ENCODE data around the gene STAC3. TPM values are rescaled to one million over a fixed set of nuclear protein-coding genes. Genes with fewer than 3 reads are reported as not detected.
A peak's percentile ranks its signal among the peaks of the same experiment; 100 is the strongest.

The STAC3 gene
- total RNA-seq, 4 donors from 2014 or later: 1.9 to 6.6 (median 2.4) TPM

DNA sequence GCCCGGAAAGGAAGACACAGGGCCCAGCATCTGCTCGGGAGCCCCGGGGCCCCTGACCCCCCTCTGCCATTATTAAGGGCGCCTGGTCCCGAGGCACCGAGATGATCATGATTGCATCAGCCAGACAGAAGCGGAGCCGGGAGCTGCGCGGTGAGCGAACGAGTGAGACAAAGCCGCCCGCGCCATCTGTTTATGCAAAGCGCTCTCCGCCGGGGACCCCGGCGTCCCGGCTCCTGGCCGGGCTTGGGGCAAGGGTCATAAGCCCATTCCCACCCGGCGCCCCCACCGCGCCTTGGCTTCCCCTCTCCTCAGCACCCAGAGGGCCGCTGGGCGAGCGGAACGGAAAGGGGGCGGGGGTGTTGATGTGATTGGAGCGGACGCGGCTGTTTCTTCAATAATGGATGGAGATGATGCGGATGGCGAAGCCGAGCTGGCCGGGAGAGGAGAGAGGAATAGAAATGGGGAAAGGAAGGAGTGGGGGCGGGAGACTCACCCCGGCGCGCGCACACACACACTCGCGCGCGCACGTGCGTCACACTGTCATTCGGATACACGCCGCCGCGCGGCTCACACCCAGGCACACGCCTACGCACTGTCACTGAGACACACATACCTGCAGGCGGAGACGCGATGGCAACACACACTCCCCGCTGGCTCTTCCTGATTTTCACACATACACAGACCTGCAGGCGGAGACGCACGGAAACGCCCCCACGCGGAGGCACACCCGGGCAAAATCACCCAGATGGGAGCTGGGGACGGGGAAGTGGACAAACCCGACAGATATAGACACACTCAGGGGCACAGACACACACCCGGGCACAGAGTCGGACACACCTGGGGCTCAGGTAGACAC, 10.7 kb downstream of the STAC3 start:
- H3K36me3 ChIP-seq: no peaks in the 10 kb centered on the region
- peak overlapping the region in 1 of 4 donors; percentile 55 for H3K27ac ChIP-seq
- peaks cover 5 to 76% (median 48%) of the 10 kb centered on the region in 4 donors for H3K4me1 ChIP-seq
- TF ChIP-seq POLR2A (IDR thresholded peaks at IDR 0.05): no peak
- TF ChIP-seq, protein P1, sequence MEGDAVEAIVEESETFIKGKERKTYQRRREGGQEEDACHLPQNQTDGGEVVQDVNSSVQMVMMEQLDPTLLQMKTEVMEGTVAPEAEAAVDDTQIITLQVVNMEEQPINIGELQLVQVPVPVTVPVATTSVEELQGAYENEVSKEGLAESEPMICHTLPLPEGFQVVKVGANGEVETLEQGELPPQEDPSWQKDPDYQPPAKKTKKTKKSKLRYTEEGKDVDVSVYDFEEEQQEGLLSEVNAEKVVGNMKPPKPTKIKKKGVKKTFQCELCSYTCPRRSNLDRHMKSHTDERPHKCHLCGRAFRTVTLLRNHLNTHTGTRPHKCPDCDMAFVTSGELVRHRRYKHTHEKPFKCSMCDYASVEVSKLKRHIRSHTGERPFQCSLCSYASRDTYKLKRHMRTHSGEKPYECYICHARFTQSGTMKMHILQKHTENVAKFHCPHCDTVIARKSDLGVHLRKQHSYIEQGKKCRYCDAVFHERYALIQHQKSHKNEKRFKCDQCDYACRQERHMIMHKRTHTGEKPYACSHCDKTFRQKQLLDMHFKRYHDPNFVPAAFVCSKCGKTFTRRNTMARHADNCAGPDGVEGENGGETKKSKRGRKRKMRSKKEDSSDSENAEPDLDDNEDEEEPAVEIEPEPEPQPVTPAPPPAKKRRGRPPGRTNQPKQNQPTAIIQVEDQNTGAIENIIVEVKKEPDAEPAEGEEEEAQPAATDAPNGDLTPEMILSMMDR (IDR thresholded peaks at IDR 0.05): peak in 4 of 6 experiments; percentile 8 to 29 (median 14)
- DNase-seq: peak; percentile 68 to 88 (median 85)
- peak overlapping the region; percentile 29 to 59 (median 56) for H3K4me3 ChIP-seq
- H3K27me3 ChIP-seq: peaks cover 0 to 42% of the 10 kb centered on the region in 2 donors
- no peaks in the 10 kb centered on the region for H3K9me3 ChIP-seq

DNA sequence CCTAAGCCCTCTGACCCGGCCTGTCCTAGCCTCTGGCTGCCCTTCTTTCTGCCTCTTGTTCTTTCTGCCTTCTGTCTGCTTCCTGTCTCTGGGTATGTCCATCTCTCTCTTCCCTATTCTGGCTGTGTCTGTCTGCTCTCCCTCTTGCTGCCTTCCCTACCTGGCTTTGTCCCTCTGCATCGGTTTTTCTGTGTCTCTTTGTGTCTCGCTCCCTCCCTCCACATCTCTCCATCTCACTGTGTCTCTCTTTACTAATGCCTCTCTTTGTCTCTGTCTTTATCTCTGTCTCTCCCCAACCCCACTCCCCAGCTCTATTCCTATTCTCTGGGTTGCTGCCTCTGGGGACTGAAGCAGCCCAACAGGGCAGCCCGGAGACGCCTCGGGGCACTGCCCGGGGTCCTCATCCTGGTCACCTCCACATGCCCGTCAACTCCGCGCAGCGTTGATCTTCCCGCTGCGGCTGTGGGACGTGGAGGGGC, 11.4 kb downstream of the STAC3 start:
- no peak for DNase-seq
- peaks cover 5 to 76% (median 51%) of the 10 kb centered on the region in 4 donors for H3K4me1 ChIP-seq
- peak overlapping the region in 1 of 4 donors; percentile 55 for H3K27ac ChIP-seq
- H3K36me3 ChIP-seq: no peaks in the 10 kb centered on the region
- H3K27me3 ChIP-seq: peaks cover 0 to 42% of the 10 kb centered on the region in 2 donors
- H3K4me3 ChIP-seq: peak overlapping the region; percentile 29 to 59 (median 56)
- no peak for TF ChIP-seq POLR2A (IDR thresholded peaks at IDR 0.05)
- TF ChIP-seq, protein P1 (IDR thresholded peaks at IDR 0.05): no peak
- no peaks in the 10 kb centered on the region for H3K9me3 ChIP-seq

DNA sequence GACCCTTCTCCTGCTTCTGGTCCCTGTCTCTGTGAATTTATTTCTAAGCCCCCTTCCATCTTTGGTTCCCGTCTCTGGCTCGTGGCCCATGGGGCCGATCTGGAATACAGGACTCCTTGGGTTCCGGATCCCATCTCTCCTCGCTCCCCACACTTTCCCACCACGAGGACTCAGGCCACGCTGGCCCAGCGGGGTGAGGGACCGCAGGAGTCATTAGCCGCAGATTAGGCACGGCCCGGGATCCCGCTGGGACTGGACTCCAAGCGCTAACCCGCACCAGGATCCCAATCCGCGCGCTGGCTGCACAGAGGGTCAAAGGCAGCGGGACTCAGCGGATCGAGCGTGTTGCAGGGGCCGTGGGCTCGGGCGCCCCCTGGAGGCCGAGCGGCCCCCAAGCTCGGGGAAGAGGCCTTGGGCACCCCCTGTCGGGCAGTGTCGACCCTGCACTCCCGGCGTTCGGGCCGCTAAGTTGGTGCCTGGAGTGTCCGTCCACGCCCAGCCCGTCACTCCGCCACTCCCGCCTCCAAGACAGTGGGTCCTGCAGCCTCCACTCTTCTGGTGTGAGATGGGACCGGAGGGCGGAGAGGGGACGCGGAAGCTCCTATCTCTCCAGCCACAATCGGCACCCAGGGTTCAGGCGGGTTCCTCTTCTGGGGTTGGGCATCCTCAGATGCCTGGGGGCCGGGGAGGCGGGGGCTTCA, 12.0 kb downstream of the STAC3 start:
- H3K27me3 ChIP-seq: peaks cover 0 to 42% of the 10 kb centered on the region in 2 donors
- peaks cover 0 to under 1% (median 0%) of the 10 kb centered on the region in 3 donors for H3K36me3 ChIP-seq
- TF ChIP-seq, protein P1 (IDR thresholded peaks at IDR 0.05): peak; percentile 100
- TF ChIP-seq POLR2A (IDR thresholded peaks at IDR 0.05): no peak
- H3K4me3 ChIP-seq: peak overlapping the region; percentile 19 to 59 (median 52)
- peak; percentile 81 to 94 (median 93) for DNase-seq
- H3K9me3 ChIP-seq: no peaks in the 10 kb centered on the region
- peak overlapping the region in 1 of 4 donors; percentile 14 for H3K27ac ChIP-seq
- H3K4me1 ChIP-seq: peaks cover 5 to 76% (median 51%) of the 10 kb centered on the region in 4 donors

- Histone ChIP-seq H3K4me3 (peak overlapping the region; percentile 19 to 59 (median 52)), H3K9me3 (no peaks in the 10 kb centered on the region), H3K27ac (no peak overlapping the region), H3K27me3 (peaks cover 0 to 42% of the 10 kb centered on the region in 2 donors), H3K36me3 (peaks cover 0 to 9% (median 0%) of the 10 kb centered on the region in 3 donors), H3K4me1 (peaks cover 5 to 68% (median 43%) of the 10 kb centered on the region in 4 donors)
- peak in 2 of 3 donors; percentile 40 to 53 for DNase-seq
- no peak for TF ChIP-seq POLR2A (IDR thresholded peaks at IDR 0.05)
- TF ChIP-seq, protein P1 (IDR thresholded peaks at IDR 0.05): no peak
Observed at GRCh38 chr12:57237932-57238853, 12.8 kb downstream of the STAC3 start.

- TF ChIP-seq, protein P1 (IDR thresholded peaks at IDR 0.05): no peak
- TF ChIP-seq POLR2A (IDR thresholded peaks at IDR 0.05): no peak
- Histone ChIP-seq H3K27me3 (peaks cover 0 to 39% of the 10 kb centered on the region in 2 donors), H3K36me3 (peaks cover 0 to 15% (median 0%) of the 10 kb centered on the region in 3 donors), H3K9me3 (no peaks in the 10 kb centered on the region), H3K4me3 (no peak overlapping the region), H3K4me1 (peaks cover 5 to 62% (median 36%) of the 10 kb centered on the region in 4 donors), H3K27ac (no peak overlapping the region)
- DNase-seq: no peak
Observed at GRCh38 chr12:57237596-57237931, 13.4 kb downstream of the STAC3 start.
